ENCODE measurements around the gene RBCK1. TPM values are rescaled to one million over a fixed set of nuclear protein-coding genes. Genes with fewer than 3 reads are reported as not detected.
A peak's percentile ranks its signal among the peaks of the same experiment; 100 is the strongest.

The RBCK1 gene
- polyA plus RNA-seq, 3 donors = 66.8 to 110 (median 70.8) TPM

- H3K9me3 ChIP-seq (replicated peaks in 1 of 2; ENCODE audit: control insufficient read depth in 1 of 2, insufficient read depth in 1 of 2, low read length in 2 of 2) = no peaks in the 10 kb centered on the region
- peaks cover 59 to 85% of the 10 kb centered on the region in 2 donors for H3K36me3 ChIP-seq (replicated peaks in 1 of 2; ENCODE audit: control insufficient read depth in 1 of 2, insufficient read depth in 2 of 2, low read length in 2 of 2)
- intact Hi-C loops (cut with micrococcal nuclease) = loop anchor here in 1 of 2 donors (10.0 kb wide), 1 partner anchor 52 kb away; no protein-coding TSS in a partner anchor
Observed at GRCh38 chr20:432677-433299, 24.7 kb downstream of the RBCK1 start.

More at GRCh38 chr20:432677-433299, 24.7 kb downstream of the RBCK1 start:
- H3K9me3 Mint-ChIP-seq = no peaks in the 10 kb centered on the region
- peak overlapping the region in 6 of 7 donors; percentile 17 to 84 (median 64) for H3K27ac Mint-ChIP-seq
- no peak for TF ChIP-seq CTCF (IDR thresholded peaks at IDR 0.05)
- no peaks in the 10 kb centered on the region for H3K27me3 ChIP-seq (ENCODE audit: control insufficient read depth in 2 of 2, insufficient read depth in 2 of 2, low read length in 2 of 2)
- no peak overlapping the region for H2AFZ ChIP-seq (ENCODE audit: insufficient read depth, low read depth, low read length, poor library complexity, severe bottlenecking)
- no peak overlapping the region for H3K4me3 Mint-ChIP-seq
- no peak overlapping the region for H3K27ac ChIP-seq (ENCODE audit: low read depth in 1 of 2, low read length in 2 of 2)
- no peak overlapping the region for H3K9ac ChIP-seq (ENCODE audit: insufficient read depth, low read length, poor library complexity, severe bottlenecking)
- no peaks in the 10 kb centered on the region for H3K79me2 ChIP-seq (ENCODE audit: insufficient read depth, low read length)
- DNase-seq = no peak
- 91% methylated on average over 9 of the region's 11 CpGs for WGBS (ENCODE audit: insufficient coverage)
- peaks cover 6% of the 10 kb centered on the region for H4K20me1 ChIP-seq (ENCODE audit: insufficient read depth, low read length)
- no peak overlapping the region for H3K4me3 ChIP-seq (replicated peaks in 1 of 3; ENCODE audit: low read depth in 2 of 3, low read length in 3 of 3)
- H3K36me3 Mint-ChIP-seq = peaks cover 70 to 89% of the 10 kb centered on the region in 2 donors
- H3K4me1 ChIP-seq (ENCODE audit: control insufficient read depth in 1 of 2, insufficient read depth in 2 of 2, low read length in 2 of 2) = peaks cover 1 to 2% of the 10 kb centered on the region in 2 donors
- no peak overlapping the region for H3K4me2 ChIP-seq (replicated peaks; ENCODE audit: extremely low read depth, low read length, poor library complexity, severe bottlenecking)
- peaks cover 13% of the 10 kb centered on the region for H3K4me1 Mint-ChIP-seq
- peaks cover 0 to 2% (median 2%) of the 10 kb centered on the region in 3 donors for H3K27me3 Mint-ChIP-seq (ENCODE audit: low read depth in 3 of 3)

Measured in CD14-positive monocyte (primary cell).